CD4-positive, alpha-beta T cell treated with Interferon gamma for 1 hour (primary cell): ENCODE data around the gene ZIC4.

Experiments
- DNase-seq: peaks from one replicate; pipeline ENCODE4 v3.0.0-alpha.2; 2020

Gene ZIC4

DNA sequence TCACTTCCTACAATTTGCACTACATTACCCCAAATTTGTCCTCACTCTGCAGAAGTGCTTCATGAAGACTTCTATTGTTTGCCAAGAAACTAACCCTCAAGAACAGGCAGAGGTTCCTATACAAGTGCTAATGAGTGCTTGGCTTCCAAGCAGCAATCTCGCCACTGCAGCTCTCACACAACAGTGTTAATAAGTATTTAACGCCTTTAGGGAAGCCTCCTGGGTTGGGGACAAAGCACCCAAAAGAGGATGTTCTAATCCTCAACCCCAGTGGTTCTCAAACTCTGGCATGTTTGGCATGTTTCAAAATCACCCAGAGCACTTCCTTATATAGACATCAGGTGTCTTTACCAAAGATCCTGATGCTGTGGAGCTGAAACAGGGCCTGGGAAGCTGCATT, 64.6 kb downstream of the ZIC4 start:
- DNase-seq = no peak

GRCh38 chr3:147336543-147337278, 69.6 kb downstream of the ZIC4 start:
- no peak for DNase-seq
